HG02970 (cell line): ENCODE results near the gene RPTOR.

Experiments used
- ATAC-seq: cut with Tn5 transposase; IDR thresholded peaks from one replicate; pipeline ENCODE4 v1.9.1; 2021; ENCODE audit warnings: mild to moderate bottlenecking, moderate library complexity, moderate number of reproducible peaks; ENCODE audit not compliant: unreplicated experiment, low FRiP score

The RPTOR gene

GRCh38 chr17:80976701-80977100 is 432.1 kb downstream of the RPTOR start:
- no peak for ATAC-seq

GRCh38 chr17:80977172-80977571 is 432.5 kb downstream of the RPTOR start:
- ATAC-seq, result no peak

GRCh38 chr17:80978499-80979497 is 434.2 kb downstream of the RPTOR start:
- no peak for ATAC-seq

- ATAC-seq, result no peak
Observed at GRCh38 chr17:80979547-80980378, 435.1 kb downstream of the RPTOR start.

- ATAC-seq, result no peak
Observed at GRCh38 chr17:80980397-80981061, 435.9 kb downstream of the RPTOR start.

GRCh38 chr17:80981062-80981902 is 436.6 kb downstream of the RPTOR start:
- ATAC-seq, result no peak

- ATAC-seq, result no peak
Observed at GRCh38 chr17:80981929-80982425, 437.3 kb downstream of the RPTOR start.

- ATAC-seq, result no peak
Observed at GRCh38 chr17:80982426-80982974, 437.9 kb downstream of the RPTOR start.

- no peak for ATAC-seq
Observed at GRCh38 chr17:80983545-80983944, 438.9 kb downstream of the RPTOR start.

GRCh38 chr17:80984749-80985148 is 440.1 kb downstream of the RPTOR start:
- ATAC-seq, result no peak

- ATAC-seq, result no peak
Observed at GRCh38 chr17:80986046-80986445, 441.4 kb downstream of the RPTOR start.

GRCh38 chr17:80986816-80987475 is 442.3 kb downstream of the RPTOR start:
- no peak for ATAC-seq

- no peak for ATAC-seq
Observed at GRCh38 chr17:80987941-80988461, 443.4 kb downstream of the RPTOR start.

GRCh38 chr17:80989586-80989913 is 444.9 kb downstream of the RPTOR start:
- ATAC-seq, result no peak

GRCh38 chr17:80990921-80991644 is 446.4 kb downstream of the RPTOR start:
- ATAC-seq, result no peak

GRCh38 chr17:80991645-80992076 is 447.0 kb downstream of the RPTOR start, which contains the start of gene CHMP6:
Gene CHMP6 (plus strand): TSS chr17:80991841. CDS start chr17:80991919, 78 bp downstream.
- ATAC-seq, result no peak

- ATAC-seq, result no peak
Observed at GRCh38 chr17:80992077-80992947, 447.7 kb downstream of the RPTOR start.
